OCI-LY3 (cell line): ENCODE measurements around the gene BEST3.

Experiments
- H2AFZ ChIP-seq: fragments of 200-600, 300-600 bp; shearing (Covaris generic); 2 replicates; pipeline ENCODE4 v1.6.0; 2014; ENCODE audit warnings: antibody characterized with exemption, low read depth, low read length
- H3K27ac ChIP-seq: fragments of 200-600, 300-600 bp; sonication (generic); 2 replicates; pipeline ENCODE4 v1.5.1; 2014; ENCODE audit warnings: mild to moderate bottlenecking, low read length, moderate library complexity, mixed read lengths
- H3K27me3 ChIP-seq: fragments of 200-600, 300-600 bp; sonication (generic); 2 replicates; pipeline ENCODE4 v1.6.1; 2014; ENCODE audit warnings: low read depth, low read length, mixed read lengths
- H3K36me3 ChIP-seq: fragments of 200-600, 300-600 bp; sonication (generic); replicated peaks from 2 replicates; pipeline ENCODE3; 2014; ENCODE audit warnings: low read depth, low read length, mixed read lengths
- H3K4me1 ChIP-seq: fragments of 300-600, 200-600 bp; sonication (generic); 2 replicates; pipeline ENCODE4 v1.6.1; 2014; ENCODE audit warnings: low read length, mixed read lengths
- H3K4me2 ChIP-seq: fragments of 200-600, 300-600 bp; sonication (generic); 2 replicates; pipeline ENCODE4 v1.6.1; 2014; ENCODE audit warnings: low read length, mixed read lengths
- H3K4me3 ChIP-seq: fragments of 300-600, 200-600 bp; sonication (generic); 2 replicates; pipeline ENCODE4 v1.5.1; 2014; ENCODE audit warnings: antibody characterized with exemption, mild to moderate bottlenecking, low read length, moderate library complexity
- H3K79me2 ChIP-seq: fragments of 300-600, 200-600 bp; shearing (Covaris generic); 2 replicates; pipeline ENCODE4 v1.6.1; 2014; ENCODE audit warnings: mild to moderate bottlenecking, low read length, mixed read lengths
- H3K9ac ChIP-seq: fragments of 300-600, 200-600 bp; shearing (Covaris generic); 2 replicates; pipeline ENCODE4 v1.6.0; 2014; ENCODE audit warnings: mild to moderate bottlenecking, low read length, moderate library complexity
- H3K9me3 ChIP-seq: fragments of 200-600, 300-600 bp; shearing (Covaris generic); 2 replicates; pipeline ENCODE4 v1.6.1; 2014; ENCODE audit warnings: low read length, mixed read lengths; ENCODE audit not compliant: insufficient read depth
- H4K20me1 ChIP-seq: fragments of 200-600, 300-600 bp; sonication (generic); 2 replicates; pipeline ENCODE4 v1.6.1; 2016; ENCODE audit warnings: low read length, mixed read lengths; ENCODE audit not compliant: insufficient read depth
- CTCF ChIP-seq: fragments of 200-600, 300-600 bp; sonication (generic); IDR thresholded peaks from 2 replicates; pipeline ENCODE4 v1.5.1; 2014; ENCODE audit warnings: antibody characterized with exemption, low read length, low read depth
- EZH2phosphoT487 ChIP-seq: fragments of 200-600 bp; shearing (Covaris generic); IDR thresholded peaks from 2 replicates; pipeline ENCODE4 v1.6.1; 2018; ENCODE audit warnings: antibody characterized with exemption, mixed run types, low read depth

Gene BEST3

GRCh38 chr12:69684466-69684865 lies 14.6 kb downstream of the BEST3 start:
- H3K27me3 ChIP-seq, result no peaks in the 10 kb centered on the region
- no peak for TF ChIP-seq CTCF
- TF ChIP-seq EZH2phosphoT487, result no peak
- no peaks in the 10 kb centered on the region for H3K9me3 ChIP-seq
- H4K20me1 ChIP-seq, result no peaks in the 10 kb centered on the region
- no peak overlapping the region for H3K4me3 ChIP-seq
- no peaks in the 10 kb centered on the region for H3K79me2 ChIP-seq
- H3K27ac ChIP-seq, result no peak overlapping the region
- H3K4me2 ChIP-seq, result peak overlapping the region; percentile 20
- no peak overlapping the region for H3K9ac ChIP-seq
- no peaks in the 10 kb centered on the region for H3K36me3 ChIP-seq
- H2AFZ ChIP-seq, result no peak overlapping the region
- H3K4me1 ChIP-seq, result peaks cover 52% of the 10 kb centered on the region

- Histone ChIP-seq H3K4me1 (peaks cover 32% of the 10 kb centered on the region), H3K27me3 (no peaks in the 10 kb centered on the region), H3K27ac (no peak overlapping the region), H2AFZ (no peak overlapping the region), H3K9ac (no peak overlapping the region), H3K9me3 (no peaks in the 10 kb centered on the region), H4K20me1 (no peaks in the 10 kb centered on the region), H3K36me3 (no peaks in the 10 kb centered on the region), H3K4me2 (no peak overlapping the region), H3K79me2 (no peaks in the 10 kb centered on the region), H3K4me3 (no peak overlapping the region)
- no peak for TF ChIP-seq EZH2phosphoT487
Measured at GRCh38 chr12:69682110-69682755, 16.9 kb downstream of the BEST3 start.

GRCh38 chr12:69679119-69679518 lies 20.0 kb downstream of the BEST3 start:
- Histone ChIP-seq H3K27me3 (no peaks in the 10 kb centered on the region), H4K20me1 (no peaks in the 10 kb centered on the region), H2AFZ (no peak overlapping the region), H3K27ac (no peak overlapping the region), H3K36me3 (no peaks in the 10 kb centered on the region), H3K4me2 (no peak overlapping the region), H3K9ac (no peak overlapping the region), H3K4me3 (no peak overlapping the region), H3K9me3 (no peaks in the 10 kb centered on the region), H3K4me1 (peaks cover 2% of the 10 kb centered on the region), H3K79me2 (no peaks in the 10 kb centered on the region)
- no peak for TF ChIP-seq EZH2phosphoT487
- TF ChIP-seq CTCF, result no peak

GRCh38 chr12:69676257-69677012 lies 22.7 kb downstream of the BEST3 start:
- no peak overlapping the region for H3K4me2 ChIP-seq
- no peaks in the 10 kb centered on the region for H3K9me3 ChIP-seq
- H3K79me2 ChIP-seq, result no peaks in the 10 kb centered on the region
- no peak overlapping the region for H3K27ac ChIP-seq
- no peak overlapping the region for H2AFZ ChIP-seq
- H3K4me3 ChIP-seq, result no peak overlapping the region
- TF ChIP-seq CTCF (no peak; the same call in 1 of the 2 replicates), EZH2phosphoT487 (no peak)
- H3K9ac ChIP-seq, result no peak overlapping the region
- H3K4me1 ChIP-seq, result no peaks in the 10 kb centered on the region
- no peaks in the 10 kb centered on the region for H3K36me3 ChIP-seq
- no peaks in the 10 kb centered on the region for H3K27me3 ChIP-seq
- H4K20me1 ChIP-seq, result no peaks in the 10 kb centered on the region
